T1000 (cell line): ENCODE results near the gene SPRR2D.
"Not testable (repeated sequence)": the region's sequence is repeated elsewhere in the genome, so short reads cannot be mapped to it uniquely, and the experiment has no call there.

Source experiments
- DNase-seq: peaks from one replicate; lab custom pipeline; 2025; ENCODE audit warnings: mixed read lengths; lab: John Stamatoyannopoulos, UW

Gene SPRR2D

GRCh38 chr1:153011235-153011758 lies 29.6 kb downstream of the SPRR2D start:
- not testable (repeated sequence) for DNase-seq

GRCh38 chr1:153001382-153001781 lies 39.5 kb downstream of the SPRR2D start, which contains the start of gene SPRR3:
Gene SPRR3 (plus strand): TSS chr1:153001749. CDS start chr1:153003021, 1,272 bp downstream.
- no peak for DNase-seq

- DNase-seq: no peak
Measured at GRCh38 chr1:153000294-153000693, 40.6 kb downstream of the SPRR2D start.

GRCh38 chr1:152999818-153000217 lies 41.1 kb downstream of the SPRR2D start:
- DNase-seq: no peak

- DNase-seq: no peak
Measured at GRCh38 chr1:152998476-152998875, 42.4 kb downstream of the SPRR2D start.

GRCh38 chr1:152997901-152998300 lies 43.0 kb downstream of the SPRR2D start:
- DNase-seq: no peak

- no peak for DNase-seq
Measured at GRCh38 chr1:152996633-152997400, 44.1 kb downstream of the SPRR2D start.

GRCh38 chr1:152995842-152996241 lies 45.1 kb downstream of the SPRR2D start:
- no peak for DNase-seq

- no peak for DNase-seq
Measured at GRCh38 chr1:152993186-152993585, 47.7 kb downstream of the SPRR2D start.
